Thyroid gland (tissue), 4 donors: ENCODE results near the gene TESK2.

Experiments used
- POLR2A ChIP-seq, 2 donors: fragments of 450-650 bp; IDR thresholded peaks; one replicate each; pipeline ENCODE4 v1.6.1; 2017; ENCODE audit warnings: antibody characterized with exemption in 2 of 2, mild to moderate bottlenecking in 2 of 2, moderate library complexity in 1 of 2
- TF ChIP-seq, protein P1 (sequence below), 6 experiments: fragments of 200-600 bp in 3 of 6; fragments of 450-650 bp in 3 of 6; sonication (generic) in 3 of 6; IDR thresholded peaks; one replicate each; pipeline ENCODE4 v1.5.1; 2016 to 2019; ENCODE audit warnings: antibody characterized with exemption in 6 of 6, mild to moderate bottlenecking in 2 of 6, inconsistent platforms in 1 of 6, moderate library complexity in 1 of 6

DNA sequence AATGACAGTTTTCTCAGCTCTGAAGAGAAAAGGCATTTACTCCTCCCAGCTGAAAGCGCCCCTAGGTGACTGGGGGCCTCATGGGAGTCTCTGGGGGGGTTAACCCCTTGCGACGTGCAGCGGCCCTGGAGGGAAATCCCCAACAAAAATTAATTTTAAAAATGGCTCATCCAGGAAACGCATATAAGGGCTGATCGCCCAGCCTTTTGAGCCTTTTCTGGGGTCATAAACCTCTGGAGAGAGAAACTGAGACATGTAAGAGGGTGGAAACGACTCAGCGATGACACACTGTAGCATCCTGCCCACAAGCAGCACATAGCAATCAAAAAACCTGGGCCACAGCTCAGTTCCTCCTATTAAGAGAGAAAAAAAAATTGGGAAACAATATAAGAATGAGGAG is 184.6 kb downstream of the TESK2 start:
- TF ChIP-seq POLR2A (IDR thresholded peaks at IDR 0.05), result no peak
- TF ChIP-seq, protein P1, sequence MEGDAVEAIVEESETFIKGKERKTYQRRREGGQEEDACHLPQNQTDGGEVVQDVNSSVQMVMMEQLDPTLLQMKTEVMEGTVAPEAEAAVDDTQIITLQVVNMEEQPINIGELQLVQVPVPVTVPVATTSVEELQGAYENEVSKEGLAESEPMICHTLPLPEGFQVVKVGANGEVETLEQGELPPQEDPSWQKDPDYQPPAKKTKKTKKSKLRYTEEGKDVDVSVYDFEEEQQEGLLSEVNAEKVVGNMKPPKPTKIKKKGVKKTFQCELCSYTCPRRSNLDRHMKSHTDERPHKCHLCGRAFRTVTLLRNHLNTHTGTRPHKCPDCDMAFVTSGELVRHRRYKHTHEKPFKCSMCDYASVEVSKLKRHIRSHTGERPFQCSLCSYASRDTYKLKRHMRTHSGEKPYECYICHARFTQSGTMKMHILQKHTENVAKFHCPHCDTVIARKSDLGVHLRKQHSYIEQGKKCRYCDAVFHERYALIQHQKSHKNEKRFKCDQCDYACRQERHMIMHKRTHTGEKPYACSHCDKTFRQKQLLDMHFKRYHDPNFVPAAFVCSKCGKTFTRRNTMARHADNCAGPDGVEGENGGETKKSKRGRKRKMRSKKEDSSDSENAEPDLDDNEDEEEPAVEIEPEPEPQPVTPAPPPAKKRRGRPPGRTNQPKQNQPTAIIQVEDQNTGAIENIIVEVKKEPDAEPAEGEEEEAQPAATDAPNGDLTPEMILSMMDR (IDR thresholded peaks at IDR 0.05), result no peak
